HG03095 (cell line): ENCODE results near the gene RNLS.

Experiments used
- ATAC-seq: cut with Tn5 transposase; IDR thresholded peaks from one replicate; pipeline ENCODE4 v1.9.1; 2021; ENCODE audit warnings: moderate library complexity; ENCODE audit not compliant: unreplicated experiment

Gene RNLS

GRCh38 chr10:88237896-88238614, 345.1 kb downstream of the RNLS start:
- no peak for ATAC-seq

GRCh38 chr10:88236121-88236743, 346.9 kb downstream of the RNLS start:
- ATAC-seq = no peak

- no peak for ATAC-seq
These were observed 348.8 kb downstream of the RNLS start for GRCh38 chr10:88234297-88234696.

- no peak for ATAC-seq
These were observed 349.2 kb downstream of the RNLS start for GRCh38 chr10:88233870-88234269.

GRCh38 chr10:88232983-88233543, 350.1 kb downstream of the RNLS start:
- no peak for ATAC-seq

- no peak for ATAC-seq
These were observed 350.9 kb downstream of the RNLS start for GRCh38 chr10:88232029-88232895.

- ATAC-seq = no peak
These were observed 352.9 kb downstream of the RNLS start for GRCh38 chr10:88230251-88230650.

DNA sequence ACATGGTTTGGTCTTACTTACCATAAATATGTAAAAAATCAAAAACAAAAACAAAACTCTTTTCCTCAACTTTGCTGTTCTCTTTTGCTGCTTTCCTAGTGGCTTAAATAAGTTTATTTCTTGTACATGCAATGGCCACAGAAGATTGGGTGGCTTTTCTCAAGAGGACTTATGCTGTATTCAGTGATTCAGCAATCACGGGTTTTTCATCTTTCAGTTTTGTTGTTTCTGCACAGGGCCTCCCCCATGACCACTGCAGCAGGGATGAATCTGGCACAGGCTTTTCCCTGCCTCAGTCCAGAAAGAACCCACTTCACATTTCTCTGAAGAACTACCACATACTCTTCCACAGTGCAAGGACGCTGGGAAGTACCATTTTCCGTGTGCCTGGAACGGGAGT, 355.0 kb downstream of the RNLS start:
- ATAC-seq = no peak

DNA sequence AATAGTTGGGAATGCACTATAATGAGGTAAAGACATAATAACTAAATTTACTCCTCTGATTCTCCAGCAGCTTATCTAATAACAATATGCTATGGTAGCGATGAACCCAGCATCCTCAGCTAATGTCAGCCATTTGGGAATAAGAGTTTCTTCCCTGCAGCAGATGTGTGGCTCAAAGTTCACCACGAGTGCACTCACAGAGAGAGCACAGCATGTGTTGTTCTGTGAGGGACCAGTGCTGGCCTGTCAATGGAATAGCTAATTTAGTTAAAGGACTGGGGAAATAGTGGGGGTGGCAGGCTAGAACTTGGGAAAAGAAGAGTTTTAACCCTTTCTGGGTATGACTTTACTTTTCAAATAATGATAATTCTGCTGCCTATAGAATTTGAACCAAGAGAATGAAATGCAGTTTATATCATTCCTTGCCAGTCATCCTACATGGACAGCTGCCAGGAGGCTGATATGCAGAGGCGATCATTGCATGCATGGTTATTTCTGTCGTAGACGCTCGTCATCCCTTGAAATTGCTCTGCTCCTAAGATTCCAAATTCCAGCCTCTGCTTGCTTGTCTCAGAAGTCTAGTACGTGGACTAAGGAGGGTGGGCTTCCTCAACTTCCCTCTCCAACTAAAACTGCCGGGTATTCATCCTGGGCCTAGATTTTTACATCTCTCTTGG, 355.6 kb downstream of the RNLS start:
- no peak for ATAC-seq

DNA sequence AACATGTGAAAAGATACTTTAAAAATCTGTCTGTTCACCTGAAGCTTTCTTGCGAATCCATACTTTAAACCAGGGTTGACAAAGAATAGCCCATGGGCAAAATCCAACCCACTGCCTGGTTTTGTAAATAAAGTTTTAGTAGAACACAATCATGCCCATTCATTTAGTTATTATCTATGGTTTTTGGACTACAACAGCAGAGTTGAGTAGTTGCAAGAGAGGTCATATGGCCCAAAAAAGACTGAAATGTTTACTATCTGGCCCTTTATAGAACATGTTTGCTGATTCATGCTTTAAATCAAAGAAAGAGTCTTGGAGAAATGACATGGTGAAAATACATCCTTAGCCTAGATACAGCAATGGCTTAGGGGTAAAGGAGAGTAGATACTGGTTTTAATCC, 356.2 kb downstream of the RNLS start:
- ATAC-seq = no peak

DNA sequence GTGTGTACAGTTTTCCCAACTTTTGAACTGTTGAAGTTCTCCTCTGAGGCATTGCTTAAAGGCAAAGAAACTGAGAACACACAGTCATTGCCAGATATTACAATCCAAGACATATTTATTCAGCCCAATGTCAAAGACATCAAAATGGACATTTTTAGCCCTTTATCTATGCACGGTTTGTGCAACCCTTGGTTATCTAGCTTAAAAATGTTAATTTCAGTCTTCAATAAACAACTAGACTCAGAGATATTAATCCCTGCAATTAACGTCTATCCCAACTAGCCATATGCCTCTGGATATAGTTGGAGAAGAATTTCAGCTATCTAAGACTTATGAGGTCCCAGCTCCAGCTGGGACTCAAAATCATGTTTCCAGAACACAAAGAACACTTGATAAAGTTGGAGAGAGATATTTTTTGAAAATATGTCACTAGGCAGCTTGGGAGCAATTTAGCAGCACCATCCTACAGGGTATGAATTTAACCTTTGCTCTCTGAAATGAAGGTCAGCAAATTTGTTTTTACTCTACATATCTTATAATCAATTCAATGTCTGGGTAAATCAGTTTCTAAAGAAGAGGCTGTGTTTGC, 357.0 kb downstream of the RNLS start:
- ATAC-seq = no peak
